Trophoblast cell (in vitro differentiated cells and primary cell): ENCODE results near the gene CDH6.

Experiments
- DNase-seq, 2 donors: peaks; one replicate each; pipeline ENCODE4 v3.0.0-alpha.2; 2016
- H2AFZ ChIP-seq: 2 replicates; pipeline ENCODE4 v1.6.1; 2013; ENCODE audit warnings: low read length, moderate library complexity, mild to moderate bottlenecking; ENCODE audit not compliant: insufficient read depth, poor library complexity
- H2AK5ac ChIP-seq: 2 replicates; pipeline ENCODE4 v1.6.1; 2013; ENCODE audit warnings: mild to moderate bottlenecking, low read length
- H2BK120ac ChIP-seq: 2 replicates; pipeline ENCODE4 v1.6.1; 2013; ENCODE audit warnings: low read length, mild to moderate bottlenecking, moderate library complexity; ENCODE audit not compliant: insufficient read depth, poor library complexity
- H2BK12ac ChIP-seq: 2 replicates; pipeline ENCODE4 v1.6.1; 2013; ENCODE audit warnings: mild to moderate bottlenecking, low read length, moderate library complexity
- H2BK5ac ChIP-seq: 2 replicates; pipeline ENCODE4 v1.6.1; 2013; ENCODE audit warnings: low read length, low read depth, moderate library complexity, mild to moderate bottlenecking; ENCODE audit not compliant: poor library complexity
- H3K14ac ChIP-seq: 2 replicates; pipeline ENCODE4 v1.6.1; 2013; ENCODE audit warnings: mild to moderate bottlenecking, low read length
- H3K18ac ChIP-seq: 2 replicates; pipeline ENCODE4 v1.6.1; 2013; ENCODE audit warnings: mild to moderate bottlenecking, low read length
- H3K23ac ChIP-seq: 2 replicates; pipeline ENCODE4 v1.6.1; 2013; ENCODE audit warnings: low read length
- H3K27ac ChIP-seq: 2 replicates; pipeline ENCODE4 v1.5.1; 2013; ENCODE audit warnings: low read depth, mild to moderate bottlenecking, inconsistent platforms, low read length, moderate library complexity
- H3K27me3 ChIP-seq: 2 replicates; pipeline ENCODE4 v1.6.1; 2013; ENCODE audit warnings: inconsistent platforms, mild to moderate bottlenecking, low read length, moderate library complexity; ENCODE audit not compliant: insufficient read depth
- H3K36me3 ChIP-seq, 2 experiments: 1 replicate in 1 of 2; 2 replicates in 1 of 2; pipeline ENCODE4 v1.6.1; 2013; ENCODE audit warnings: low read length in 2 of 2, mild to moderate bottlenecking in 2 of 2, moderate library complexity in 1 of 2; ENCODE audit not compliant: insufficient read depth in 2 of 2, control insufficient read depth in 1 of 2
- H3K4ac ChIP-seq: 2 replicates; pipeline ENCODE4 v1.6.1; 2013; ENCODE audit warnings: low read depth, mild to moderate bottlenecking, low read length, moderate library complexity
- H3K4me1 ChIP-seq, 2 experiments: 1 replicate in 1 of 2; 2 replicates in 1 of 2; pipeline ENCODE4 v1.6.1; 2013; ENCODE audit warnings: low read length in 2 of 2, mild to moderate bottlenecking in 2 of 2, moderate library complexity in 1 of 2; ENCODE audit not compliant: insufficient read depth in 2 of 2, control insufficient read depth in 1 of 2
- H3K4me2 ChIP-seq: 2 replicates; pipeline ENCODE4 v1.6.1; 2013; ENCODE audit warnings: inconsistent platforms, mild to moderate bottlenecking, low read length, moderate library complexity
- H3K4me3 ChIP-seq: 2 replicates; pipeline ENCODE4 v1.5.1; 2013; ENCODE audit warnings: mild to moderate bottlenecking, low read depth, low read length, inconsistent platforms
- H3K79me1 ChIP-seq: one replicate; pipeline ENCODE4 v1.6.1; 2013; ENCODE audit warnings: low read length
- H3K79me2 ChIP-seq: 2 replicates; pipeline ENCODE4 v1.6.1; 2013; ENCODE audit warnings: low read length, mild to moderate bottlenecking; ENCODE audit not compliant: control insufficient read depth, insufficient read depth, poor library complexity
- H3K9ac ChIP-seq: 2 replicates; pipeline ENCODE4 v1.6.1; 2013; ENCODE audit warnings: mild to moderate bottlenecking, low read length
- H3K9me3 ChIP-seq: 2 replicates; pipeline ENCODE4 v1.6.1; 2013; ENCODE audit warnings: low read depth, mild to moderate bottlenecking, control low read depth, inconsistent platforms, low read length; ENCODE audit not compliant: insufficient read depth
- H4K12ac ChIP-seq: 2 replicates; pipeline ENCODE4 v1.6.1; 2013; ENCODE audit warnings: low read depth, mild to moderate bottlenecking, low read length, moderate library complexity
- H4K8ac ChIP-seq: 2 replicates; pipeline ENCODE4 v1.6.1; 2013; ENCODE audit warnings: low read depth, mild to moderate bottlenecking, low read length, moderate library complexity
- H4K91ac ChIP-seq: one replicate; pipeline ENCODE4 v1.6.1; 2013; ENCODE audit warnings: low read depth, mild to moderate bottlenecking, low read length, moderate library complexity
- WGBS: extraction: QIAGEN DNeasy Blood & Tissue Kit; methylation state at CpG from one replicate; pipeline ENCODE4 v1.1.7; 2013; ENCODE audit warnings: missing lambda C conversion rate; ENCODE audit not compliant: insufficient read length, insufficient coverage; ENCODE audit errors: extremely low coverage; 5-methylcytosine and 5-hydroxymethylcytosine counted together

The CDH6 gene

GRCh38 chr5:31329715-31330114, 136.2 kb downstream of the CDH6 start:
- Histone ChIP-seq H3K4me3 (no peak overlapping the region), H3K14ac (no peak overlapping the region), H3K23ac (no peak overlapping the region), H3K79me2 (no peaks in the 10 kb centered on the region), H3K9ac (no peak overlapping the region), H2BK12ac (no peak overlapping the region), H3K4me1 (no peaks in the 10 kb centered on the region), H4K8ac (no peak overlapping the region), H2BK5ac (no peak overlapping the region), H2AFZ (no peak overlapping the region), H3K4ac (no peak overlapping the region), H3K9me3 (no peaks in the 10 kb centered on the region), H4K91ac (no peak overlapping the region), H3K18ac (no peak overlapping the region), H2BK120ac (no peak overlapping the region), H3K27me3 (no peaks in the 10 kb centered on the region), H3K4me2 (no peak overlapping the region), H3K36me3 (no peaks in the 10 kb centered on the region), H3K79me1 (no peaks in the 10 kb centered on the region), H3K27ac (no peak overlapping the region), H4K12ac (no peak overlapping the region), H2AK5ac (no peak overlapping the region)
- WGBS: no CpG with 5 or more reads among the region's 2 CpGs
- DNase-seq: no peak

- H3K4ac ChIP-seq: no peak overlapping the region
- WGBS: no CpG with 5 or more reads among the region's 2 CpGs
- no peaks in the 10 kb centered on the region for H3K9me3 ChIP-seq
- no peak overlapping the region for H2BK120ac ChIP-seq
- H3K27me3 ChIP-seq: no peaks in the 10 kb centered on the region
- no peak overlapping the region for H3K4me3 ChIP-seq
- no peak overlapping the region for H3K14ac ChIP-seq
- H3K79me2 ChIP-seq: no peaks in the 10 kb centered on the region
- no peak overlapping the region for H4K8ac ChIP-seq
- no peak overlapping the region for H4K12ac ChIP-seq
- no peak overlapping the region for H2AFZ ChIP-seq
- no peaks in the 10 kb centered on the region for H3K79me1 ChIP-seq
- no peaks in the 10 kb centered on the region for H3K36me3 ChIP-seq
- no peak overlapping the region for H3K9ac ChIP-seq
- no peak overlapping the region for H2BK12ac ChIP-seq
- no peak for DNase-seq
- H4K91ac ChIP-seq: no peak overlapping the region
- H3K23ac ChIP-seq: no peak overlapping the region
- H3K4me1 ChIP-seq: no peaks in the 10 kb centered on the region
- no peak overlapping the region for H3K4me2 ChIP-seq
- no peak overlapping the region for H3K18ac ChIP-seq
- no peak overlapping the region for H2AK5ac ChIP-seq
- no peak overlapping the region for H2BK5ac ChIP-seq
- H3K27ac ChIP-seq: no peak overlapping the region
Observed at GRCh38 chr5:31332160-31332559, 138.7 kb downstream of the CDH6 start.

GRCh38 chr5:31333475-31333874, 140.0 kb downstream of the CDH6 start:
- no peak overlapping the region for H3K14ac ChIP-seq
- H3K27me3 ChIP-seq: no peaks in the 10 kb centered on the region
- H4K91ac ChIP-seq: no peak overlapping the region
- no peak overlapping the region for H3K4me3 ChIP-seq
- no peaks in the 10 kb centered on the region for H3K79me2 ChIP-seq
- WGBS: no CpG with 5 or more reads among the region's 2 CpGs
- no peak overlapping the region for H3K4ac ChIP-seq
- no peak overlapping the region for H2BK5ac ChIP-seq
- no peak overlapping the region for H4K12ac ChIP-seq
- no peaks in the 10 kb centered on the region for H3K4me1 ChIP-seq
- H3K27ac ChIP-seq: no peak overlapping the region
- H2AFZ ChIP-seq: no peak overlapping the region
- H2AK5ac ChIP-seq: no peak overlapping the region
- no peak for DNase-seq
- no peak overlapping the region for H2BK12ac ChIP-seq
- no peak overlapping the region for H3K18ac ChIP-seq
- H3K36me3 ChIP-seq: no peaks in the 10 kb centered on the region
- no peaks in the 10 kb centered on the region for H3K79me1 ChIP-seq
- H3K4me2 ChIP-seq: no peak overlapping the region
- H3K9ac ChIP-seq: no peak overlapping the region
- H4K8ac ChIP-seq: no peak overlapping the region
- no peak overlapping the region for H3K23ac ChIP-seq
- no peak overlapping the region for H2BK120ac ChIP-seq
- H3K9me3 ChIP-seq: no peaks in the 10 kb centered on the region

- no CpG with 5 or more reads among the region's 4 CpGs for WGBS
- no peak overlapping the region for H3K23ac ChIP-seq
- no peak overlapping the region for H4K91ac ChIP-seq
- H3K79me1 ChIP-seq: no peaks in the 10 kb centered on the region
- no peak overlapping the region for H2BK12ac ChIP-seq
- H4K8ac ChIP-seq: no peak overlapping the region
- no peak overlapping the region for H3K9ac ChIP-seq
- H2AK5ac ChIP-seq: no peak overlapping the region
- no peak overlapping the region for H4K12ac ChIP-seq
- no peak overlapping the region for H3K4me2 ChIP-seq
- no peaks in the 10 kb centered on the region for H3K4me1 ChIP-seq
- H2BK5ac ChIP-seq: no peak overlapping the region
- no peak overlapping the region for H3K4ac ChIP-seq
- no peaks in the 10 kb centered on the region for H3K9me3 ChIP-seq
- H3K4me3 ChIP-seq: no peak overlapping the region
- no peaks in the 10 kb centered on the region for H3K79me2 ChIP-seq
- H2BK120ac ChIP-seq: no peak overlapping the region
- H2AFZ ChIP-seq: no peak overlapping the region
- no peak for DNase-seq
- no peaks in the 10 kb centered on the region for H3K36me3 ChIP-seq
- no peak overlapping the region for H3K27ac ChIP-seq
- H3K18ac ChIP-seq: no peak overlapping the region
- no peaks in the 10 kb centered on the region for H3K27me3 ChIP-seq
- H3K14ac ChIP-seq: no peak overlapping the region
Observed at GRCh38 chr5:31334061-31334860, 140.8 kb downstream of the CDH6 start.
